Eye (tissue), 1 donor: ENCODE results near the gene CARD9.

Experiments
- DNase-seq: peaks from one replicate; pipeline ENCODE4 v3.0.0-alpha.2; 2015

Gene CARD9

GRCh38 chr9:136401173-136401922 lies 27.9 kb upstream of the CARD9 start:
- DNase-seq = no peak

- DNase-seq = peak; percentile 96
Observed at GRCh38 chr9:136400038-136400834, 26.8 kb upstream of the CARD9 start, which contains the start of gene SNAPC4. SNAPC4 (minus strand) TSS chr9:136400170; CDS start chr9:136398428, 1,742 bp downstream.

GRCh38 chr9:136399176-136400037 lies 25.9 kb upstream of the CARD9 start:
- peak; percentile 19 for DNase-seq

- DNase-seq = no peak
Observed at GRCh38 chr9:136398286-136398685, 24.8 kb upstream of the CARD9 start.

- DNase-seq = no peak
Observed at GRCh38 chr9:136397643-136398042, 24.2 kb upstream of the CARD9 start.

GRCh38 chr9:136396219-136396515 lies 22.7 kb upstream of the CARD9 start:
- no peak for DNase-seq

GRCh38 chr9:136395345-136396218 lies 22.1 kb upstream of the CARD9 start:
- no peak for DNase-seq

GRCh38 chr9:136395020-136395340 lies 21.5 kb upstream of the CARD9 start:
- DNase-seq = no peak

GRCh38 chr9:136394312-136395019 lies 21.0 kb upstream of the CARD9 start:
- no peak for DNase-seq

GRCh38 chr9:136393531-136393930 lies 20.1 kb upstream of the CARD9 start:
- no peak for DNase-seq

- DNase-seq = no peak
Observed at GRCh38 chr9:136392538-136393449, 19.3 kb upstream of the CARD9 start.

GRCh38 chr9:136391737-136392537 lies 18.5 kb upstream of the CARD9 start:
- DNase-seq = no peak

GRCh38 chr9:136389396-136389795 lies 15.9 kb upstream of the CARD9 start:
- DNase-seq = no peak

- no peak for DNase-seq
Observed at GRCh38 chr9:136387217-136387616, 13.7 kb upstream of the CARD9 start.

- no peak for DNase-seq
Observed at GRCh38 chr9:136386018-136386417, 12.5 kb upstream of the CARD9 start.

GRCh38 chr9:136385015-136385414 lies 11.5 kb upstream of the CARD9 start:
- DNase-seq = no peak

GRCh38 chr9:136383436-136383835 lies 10.0 kb upstream of the CARD9 start:
- DNase-seq = no peak

GRCh38 chr9:136381966-136382513 lies 8.6 kb upstream of the CARD9 start:
- no peak for DNase-seq

- no peak for DNase-seq
Observed at GRCh38 chr9:136381311-136381710, 7.8 kb upstream of the CARD9 start.

GRCh38 chr9:136380381-136380780 lies 6.9 kb upstream of the CARD9 start:
- no peak for DNase-seq
